KMS-11 (cell line): ENCODE data around the gene LPP.

Source experiments
- H2AFZ ChIP-seq: fragments of 200-600 bp; sonication (generic); 2 replicates; pipeline ENCODE4 v1.6.1; 2016; ENCODE audit warnings: antibody characterized with exemption, mixed run types, low read depth
- H3K27ac ChIP-seq: fragments of 200-600 bp; sonication (generic); 2 replicates; pipeline ENCODE4 v1.6.1; 2016; ENCODE audit warnings: mild to moderate bottlenecking, mixed run types
- H3K27me3 ChIP-seq: fragments of 200-600 bp; sonication (generic); 2 replicates; pipeline ENCODE4 v1.6.1; 2017; ENCODE audit warnings: mild to moderate bottlenecking, low read depth, mixed run types, moderate library complexity; ENCODE audit not compliant: insufficient read depth
- H3K36me3 ChIP-seq: fragments of 200-600 bp; sonication (generic); 2 replicates; pipeline ENCODE4 v1.6.1; 2017; ENCODE audit warnings: mild to moderate bottlenecking, mixed run types; ENCODE audit not compliant: insufficient read depth
- H3K4me1 ChIP-seq: fragments of 200-600 bp; sonication (generic); 2 replicates; pipeline ENCODE4 v1.6.1; 2016; ENCODE audit warnings: mild to moderate bottlenecking, low read depth, mixed run types; ENCODE audit not compliant: poor library complexity, severe bottlenecking
- H3K4me2 ChIP-seq: fragments of 200-600 bp; sonication (generic); 2 replicates; pipeline ENCODE4 v1.7.0; 2016; ENCODE audit warnings: mild to moderate bottlenecking, mixed run types
- H3K4me3 ChIP-seq: fragments of 200-600 bp; sonication (generic); IDR thresholded peaks from 2 replicates; pipeline ENCODE4 v1.6.1; 2017; ENCODE audit warnings: low read depth, low read length, mixed read lengths; ENCODE audit not compliant: insufficient read depth
- H3K79me2 ChIP-seq: fragments of 200-600 bp; sonication (generic); 2 replicates; pipeline ENCODE4 v1.6.1; 2016; ENCODE audit warnings: low read depth, mixed run types; ENCODE audit not compliant: insufficient read depth
- H3K9ac ChIP-seq: fragments of 200-600 bp; sonication (generic); 2 replicates; pipeline ENCODE4 v1.6.1; 2016; ENCODE audit warnings: mild to moderate bottlenecking, mixed run types
- H4K20me1 ChIP-seq: fragments of 200-600 bp; sonication (generic); 2 replicates; pipeline ENCODE4 v1.6.1; 2016; ENCODE audit warnings: mild to moderate bottlenecking, mixed run types; ENCODE audit not compliant: insufficient read depth
- CTCF ChIP-seq: fragments of 200-600 bp; sonication (generic); conservative IDR thresholded peaks from 2 replicates; pipeline ENCODE4 v1.6.1; 2017; ENCODE audit warnings: low read depth, mild to moderate bottlenecking, antibody characterized with exemption, low read length, moderate library complexity, mixed read lengths

Gene LPP

GRCh38 chr3:188319569-188319968, 165.6 kb downstream of the LPP start:
- Histone ChIP-seq H3K36me3 (no peaks in the 10 kb centered on the region), H3K27me3 (no peaks in the 10 kb centered on the region), H3K4me1 (no peaks in the 10 kb centered on the region), H3K4me3 (no peak overlapping the region), H4K20me1 (no peaks in the 10 kb centered on the region), H3K27ac (no peak overlapping the region), H3K9ac (no peak overlapping the region), H2AFZ (no peak overlapping the region), H3K79me2 (no peaks in the 10 kb centered on the region), H3K4me2 (no peak overlapping the region)
- no peak for TF ChIP-seq CTCF

- no peaks in the 10 kb centered on the region for H3K4me1 ChIP-seq
- no peaks in the 10 kb centered on the region for H3K27me3 ChIP-seq
- TF ChIP-seq CTCF = no peak
- H3K4me3 ChIP-seq = no peak overlapping the region
- no peak overlapping the region for H2AFZ ChIP-seq
- H4K20me1 ChIP-seq = no peaks in the 10 kb centered on the region
- no peak overlapping the region for H3K4me2 ChIP-seq
- H3K27ac ChIP-seq = no peak overlapping the region
- H3K9ac ChIP-seq = no peak overlapping the region
- H3K36me3 ChIP-seq = no peaks in the 10 kb centered on the region
- no peaks in the 10 kb centered on the region for H3K79me2 ChIP-seq
Observed at GRCh38 chr3:188320757-188321156, 166.8 kb downstream of the LPP start.

GRCh38 chr3:188321258-188321657, 167.3 kb downstream of the LPP start:
- Histone ChIP-seq H3K27me3 (no peaks in the 10 kb centered on the region), H2AFZ (no peak overlapping the region), H3K4me1 (no peaks in the 10 kb centered on the region), H3K4me3 (no peak overlapping the region), H3K27ac (no peak overlapping the region), H3K9ac (no peak overlapping the region), H3K4me2 (no peak overlapping the region), H4K20me1 (no peaks in the 10 kb centered on the region), H3K36me3 (no peaks in the 10 kb centered on the region), H3K79me2 (no peaks in the 10 kb centered on the region)
- TF ChIP-seq CTCF = no peak

DNA sequence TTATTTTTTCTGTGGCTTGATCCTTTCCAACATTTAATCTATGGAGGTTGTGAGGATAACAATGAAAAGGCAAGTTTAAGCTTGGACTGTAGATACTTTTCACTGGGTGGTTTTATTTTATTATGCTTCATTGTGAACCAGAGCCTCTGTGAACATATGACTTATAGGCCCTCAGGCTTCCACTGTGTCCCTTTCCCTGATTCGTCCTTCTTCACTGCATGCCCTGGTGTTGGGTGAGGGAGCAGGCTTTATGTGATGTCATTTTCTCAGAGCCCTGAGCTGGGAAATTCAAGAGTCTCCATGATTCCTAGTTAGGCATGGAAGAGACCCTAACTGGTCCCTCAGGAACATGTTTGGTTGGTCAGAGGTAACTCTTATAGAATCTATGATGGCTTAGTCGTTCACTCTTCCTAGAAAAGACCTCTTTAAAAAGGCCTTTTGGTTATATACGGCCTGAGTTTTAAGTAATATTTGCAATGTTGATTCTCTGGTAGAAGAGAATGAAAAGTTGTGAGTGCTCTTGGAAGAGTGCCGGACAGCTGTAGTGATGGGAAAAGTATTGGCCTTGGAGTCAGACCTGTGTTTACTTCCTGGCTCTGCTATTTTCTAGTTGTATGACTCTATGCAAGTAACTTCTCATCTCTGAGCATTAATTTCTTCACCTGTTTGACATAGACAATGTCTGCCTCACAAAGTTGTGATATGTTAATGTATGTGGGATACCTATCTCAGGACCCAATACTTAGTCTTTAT, 168.4 kb downstream of the LPP start:
- Histone ChIP-seq H3K36me3 (no peaks in the 10 kb centered on the region), H4K20me1 (no peaks in the 10 kb centered on the region), H3K4me3 (no peak overlapping the region), H3K27me3 (no peaks in the 10 kb centered on the region), H2AFZ (no peak overlapping the region), H3K4me1 (no peaks in the 10 kb centered on the region), H3K9ac (no peak overlapping the region), H3K27ac (no peak overlapping the region), H3K4me2 (no peak overlapping the region), H3K79me2 (no peaks in the 10 kb centered on the region)
- TF ChIP-seq CTCF = no peak
